ENCODE results near the gene ADORA3.
"Not testable (repeated sequence)": the region's sequence is repeated elsewhere in the genome, so short reads cannot be mapped to it uniquely, and the experiment has no call there.

Gene ADORA3

DNA sequence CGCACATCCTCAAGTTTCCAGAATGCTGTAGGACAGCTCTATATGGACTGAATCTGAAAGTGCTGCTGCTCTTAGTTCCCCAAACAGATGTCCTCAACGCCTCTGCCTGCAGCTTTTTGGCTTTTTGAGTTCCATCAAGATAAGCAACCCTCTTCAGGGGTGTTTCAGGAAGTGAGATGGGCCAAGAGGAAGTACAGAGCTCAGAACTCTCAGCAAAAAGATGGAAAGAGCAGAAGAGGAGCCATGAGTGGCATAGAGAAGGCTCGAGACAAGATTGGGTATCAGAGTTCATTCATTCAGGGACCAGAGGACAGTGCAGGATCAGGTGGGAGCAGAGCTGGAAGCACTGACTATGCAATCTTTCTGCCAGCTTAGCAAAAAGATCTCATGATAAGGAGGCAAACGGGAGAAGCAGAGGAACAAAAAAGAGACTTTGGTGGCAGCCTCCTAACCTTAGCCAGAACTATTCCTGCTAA is at the start of gene ADORA3, which contains the start of gene TMIGD3:
Gene ADORA3 (minus strand): TSS at position 49 of the 476 bp plus-strand sequence. CDS start 279 bp downstream, outside the sequence.
Gene TMIGD3 (minus strand): TSS at position 49 of the 476 bp plus-strand sequence. CDS start 279 bp downstream, outside the sequence.
- DNase-seq: no peak

DNA sequence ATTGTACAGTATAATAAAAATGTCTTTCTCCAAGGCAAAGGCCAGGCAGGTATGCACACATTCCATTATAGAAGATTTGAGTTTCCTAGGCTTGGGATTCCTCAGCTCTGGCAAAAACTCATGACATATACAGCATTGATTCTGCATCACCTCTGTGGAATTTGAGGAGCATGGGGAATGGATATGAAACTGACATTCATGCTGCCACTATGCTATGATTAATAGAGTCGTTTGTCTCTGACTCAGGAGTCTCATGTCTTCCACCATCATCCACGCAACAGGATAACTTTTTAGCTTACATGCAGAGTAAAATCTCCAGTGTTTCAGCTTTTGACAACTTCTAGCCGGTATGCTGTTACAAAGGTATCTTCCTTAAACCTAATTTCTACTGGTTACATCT is 49.8 kb upstream of the ADORA3 start:
- DNase-seq: no peak

DNA sequence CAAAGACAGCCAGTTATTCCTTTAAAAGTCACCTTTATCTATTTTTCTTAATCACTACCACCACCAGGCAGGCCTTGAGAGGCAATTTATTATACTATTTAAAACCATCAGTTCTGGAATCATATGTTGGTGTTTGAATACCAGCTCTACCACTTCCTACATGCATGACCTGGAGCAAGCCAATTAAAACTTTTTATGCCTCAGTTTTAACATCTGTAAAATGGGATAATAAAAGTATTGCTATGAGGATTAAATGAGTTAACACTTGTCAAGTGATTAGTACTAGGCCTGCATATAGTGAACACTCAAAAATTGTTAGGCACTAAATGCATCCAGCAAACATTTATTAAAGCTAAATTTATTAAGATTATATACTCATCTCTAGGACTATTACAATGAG is 49.2 kb upstream of the ADORA3 start:
- no peak for DNase-seq

- no peak for DNase-seq
These were observed 48.4 kb upstream of the ADORA3 start for GRCh38 chr1:111551623-111552411.

GRCh38 chr1:111547786-111548185 is 44.4 kb upstream of the ADORA3 start:
- DNase-seq: not testable (repeated sequence)

DNA sequence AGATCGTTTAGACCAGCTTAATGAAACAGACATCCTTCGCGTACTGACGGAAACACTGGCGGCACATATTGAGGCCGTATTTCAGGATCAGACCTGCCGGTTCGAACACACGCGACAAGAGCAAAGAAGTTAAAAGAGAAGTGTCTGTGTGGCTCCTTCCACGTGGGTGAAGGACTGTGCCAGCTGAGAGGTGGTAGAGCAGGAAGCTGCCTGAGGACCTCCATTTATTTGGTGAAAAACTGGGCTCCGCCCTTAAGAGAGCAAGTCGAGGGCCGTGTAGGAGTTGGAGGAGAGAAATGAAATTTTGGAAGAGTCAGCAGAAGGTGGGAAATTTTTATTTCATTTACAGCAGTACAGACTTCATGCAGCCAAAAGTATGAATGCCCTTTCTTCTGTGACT is 38.8 kb upstream of the ADORA3 start:
- no peak for DNase-seq

DNA sequence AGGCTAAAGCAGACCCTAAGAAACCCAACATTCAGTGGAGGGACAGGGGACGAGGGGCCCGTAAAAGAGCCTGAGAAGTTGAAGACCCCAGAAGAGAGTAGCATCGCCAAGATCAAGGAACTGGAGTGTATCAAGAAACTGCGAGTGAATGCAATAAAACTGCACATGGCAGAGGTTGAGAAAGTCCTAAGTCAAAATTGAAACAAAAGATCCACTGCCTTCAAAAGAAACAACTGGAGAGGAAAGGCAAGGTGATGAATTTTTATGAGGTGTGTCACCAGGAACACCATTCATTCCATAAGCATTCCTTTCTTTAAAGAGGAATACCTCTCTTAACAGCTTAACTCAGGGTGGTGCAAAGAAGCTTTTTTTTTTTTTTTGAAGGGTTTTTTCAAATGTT is 38.3 kb upstream of the ADORA3 start:
- DNase-seq: no peak

DNA sequence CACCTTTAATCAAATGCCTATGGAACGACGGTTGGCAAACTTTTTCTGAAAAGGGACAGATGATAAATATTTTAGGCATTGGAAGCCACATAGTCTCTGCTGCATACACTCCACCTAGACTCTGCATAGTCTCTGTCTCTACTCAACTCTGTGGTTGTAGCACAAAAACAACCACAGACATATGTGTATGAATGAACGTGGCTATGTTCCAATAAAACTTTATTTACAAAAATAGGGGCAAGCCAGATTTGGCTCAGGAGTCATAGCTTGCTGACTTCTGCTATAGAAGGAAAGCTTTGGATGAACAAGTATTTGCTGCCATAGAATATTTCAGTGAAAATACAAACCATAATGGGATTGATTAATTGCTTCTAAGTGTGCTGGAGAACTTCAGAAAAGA is 37.5 kb upstream of the ADORA3 start:
- no peak for DNase-seq

DNA sequence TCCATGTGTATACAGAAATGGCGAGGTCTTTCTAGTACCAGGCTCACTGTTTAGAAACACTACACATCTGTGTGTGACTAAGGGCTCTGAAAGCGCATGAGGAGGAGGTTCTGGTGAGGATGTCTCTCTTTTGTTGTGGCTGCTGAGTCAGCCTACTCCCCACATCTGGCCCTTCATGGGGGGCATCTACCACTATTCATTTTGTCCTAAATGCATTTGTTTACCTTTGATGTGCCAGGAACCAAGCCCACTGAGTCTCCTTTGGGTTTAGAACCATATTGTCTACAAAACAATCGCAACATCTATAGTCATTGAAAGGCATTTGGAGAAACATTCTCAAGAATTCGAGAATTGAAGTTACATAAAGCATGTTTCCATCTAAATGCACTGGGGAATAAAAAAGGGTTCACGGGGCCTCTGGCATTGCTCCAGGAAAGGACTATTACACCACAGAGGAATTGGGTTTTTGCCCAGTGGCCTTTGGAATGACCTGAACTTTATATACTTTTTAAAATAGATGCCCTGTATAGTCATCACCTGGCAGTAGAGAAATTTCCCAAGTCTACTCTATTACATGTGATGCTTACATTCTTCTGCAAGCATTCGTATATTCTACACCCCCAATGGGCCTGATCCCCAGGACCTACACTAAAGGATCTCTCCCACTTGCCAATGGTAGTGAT is 35.1 kb upstream of the ADORA3 start:
- no peak for DNase-seq

GRCh38 chr1:111535256-111536191 is 32.1 kb upstream of the ADORA3 start:
- no peak for DNase-seq

DNA sequence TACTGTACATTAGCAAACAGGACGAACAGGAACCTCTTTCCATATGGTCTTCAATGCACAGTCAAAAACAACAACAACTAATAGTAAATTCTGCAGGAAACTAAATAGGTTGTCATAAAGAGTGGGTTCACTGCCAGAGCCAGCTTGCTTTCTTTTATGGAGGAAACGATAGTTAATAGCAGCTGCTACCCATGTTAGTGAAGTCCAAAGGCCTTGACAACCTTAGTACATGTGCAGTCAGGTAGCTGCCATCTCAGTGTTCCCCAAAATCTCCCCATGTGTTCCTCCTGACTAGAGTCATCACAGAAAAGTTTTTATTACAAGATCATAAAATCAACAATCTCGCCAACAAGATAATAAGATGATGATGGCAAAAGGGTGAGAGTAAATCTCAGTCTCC is 16.6 kb upstream of the ADORA3 start:
- DNase-seq: no peak

GRCh38 chr1:111517469-111518225 is 14.2 kb upstream of the ADORA3 start:
- DNase-seq: no peak

DNA sequence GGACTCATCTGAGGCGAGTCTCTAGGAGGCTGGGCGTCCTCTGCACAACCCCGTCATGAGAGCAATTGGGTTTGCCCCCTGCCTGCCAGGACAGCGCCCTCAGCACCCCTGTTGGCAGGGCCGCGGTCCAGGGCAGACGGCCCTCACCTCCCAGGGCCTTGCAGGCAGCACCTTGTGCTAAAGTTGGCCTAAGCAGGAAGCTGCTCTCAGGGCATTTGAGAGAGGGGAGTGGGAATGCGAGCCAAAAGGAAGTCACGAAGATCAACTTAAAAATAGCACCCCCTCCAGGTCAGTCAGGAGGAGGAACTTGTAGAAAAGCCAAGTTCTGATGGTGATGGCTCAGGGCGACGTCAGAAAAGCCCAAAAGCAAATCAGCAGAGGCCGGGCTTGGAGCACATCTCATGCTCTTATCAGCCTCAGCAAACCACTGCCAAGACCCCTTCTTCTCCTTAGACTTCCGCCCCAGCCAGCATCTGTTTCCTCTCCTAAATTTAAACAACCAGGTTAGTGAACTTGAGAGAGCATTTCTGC is 12.6 kb upstream of the ADORA3 start:
- no peak for DNase-seq

DNA sequence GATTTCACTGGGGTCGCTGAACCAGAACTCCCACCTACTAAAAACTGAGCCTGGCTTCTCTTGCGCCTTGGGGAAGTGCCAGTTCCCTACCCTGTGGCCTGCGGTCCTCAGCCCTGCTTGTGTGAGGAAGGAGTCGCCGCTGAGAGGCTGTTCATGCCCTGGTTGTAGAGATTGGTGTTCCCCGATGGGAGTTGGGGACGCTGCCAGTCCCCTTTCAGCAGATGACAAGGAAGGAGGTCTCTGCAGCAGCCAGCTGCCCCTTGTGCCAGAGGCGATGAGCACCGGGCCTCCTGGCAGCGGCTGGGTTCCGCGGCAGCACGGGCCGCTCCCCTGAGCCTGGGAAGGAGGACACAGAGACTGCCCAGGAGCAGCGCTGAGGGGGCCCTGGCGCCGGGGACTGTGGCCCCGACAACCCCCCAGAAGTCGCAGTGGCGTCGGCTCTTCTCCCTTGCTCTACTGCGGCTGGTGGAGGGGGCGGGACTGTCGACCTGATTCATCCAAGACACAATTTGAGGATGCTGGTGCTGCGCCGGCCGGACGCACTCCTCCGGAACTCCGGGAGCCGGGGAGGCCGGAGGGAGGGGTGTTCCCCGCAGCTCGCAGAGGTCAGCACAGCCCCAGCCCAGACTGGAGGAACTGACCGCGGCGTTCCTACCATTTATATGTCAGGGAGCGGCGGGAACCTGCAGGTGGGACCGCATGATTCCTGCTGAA is 12.0 kb upstream of the ADORA3 start:
- no peak for DNase-seq

DNA sequence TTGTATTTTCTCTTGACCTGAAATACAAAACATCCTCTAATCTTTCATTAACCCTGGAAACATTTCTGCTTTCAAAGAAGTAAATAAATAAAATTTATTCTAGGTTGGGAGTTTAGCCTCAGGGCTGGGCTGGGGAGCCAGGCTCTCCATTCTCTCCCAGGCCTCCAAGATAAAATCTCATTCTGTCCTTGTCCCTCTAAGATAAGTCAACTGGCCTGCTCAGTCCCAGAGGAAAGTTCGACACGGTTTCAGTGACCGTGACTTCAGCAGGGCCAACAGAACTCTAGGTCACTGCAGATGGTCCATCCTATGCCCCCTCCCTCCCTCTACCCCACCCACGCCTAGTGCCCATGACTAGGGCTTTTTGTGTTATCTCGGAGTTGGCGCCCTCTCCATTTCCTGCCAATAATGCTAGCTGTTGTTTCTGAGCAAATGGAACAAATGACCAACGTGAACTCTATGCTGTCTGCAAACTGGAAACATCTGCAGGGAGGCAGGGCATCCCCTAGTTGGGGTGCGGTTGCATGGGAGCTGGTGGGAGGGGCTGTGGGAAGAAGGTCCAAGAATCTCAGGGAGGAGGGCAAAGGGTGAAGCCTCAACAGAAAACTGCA is 10.1 kb upstream of the ADORA3 start:
- DNase-seq: no peak

DNA sequence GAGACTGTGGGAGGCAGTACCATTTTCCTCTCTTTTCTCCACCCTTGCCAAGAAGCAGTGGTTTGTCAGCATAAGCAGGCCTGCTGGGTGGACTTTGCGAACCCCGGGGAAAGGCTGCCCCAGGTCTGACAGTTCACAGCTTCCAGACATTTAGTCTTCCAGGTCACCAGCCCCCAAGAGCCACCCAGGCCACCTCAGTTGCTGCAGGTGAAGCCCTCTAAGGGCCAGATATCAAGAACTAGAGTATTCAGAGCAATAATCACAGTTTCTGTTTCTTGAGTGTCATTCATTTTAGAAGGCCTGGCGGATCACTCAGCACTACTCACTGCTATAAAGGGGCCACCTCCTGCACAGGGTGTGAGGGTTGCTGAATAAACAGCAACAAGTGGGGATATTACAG is 9.5 kb upstream of the ADORA3 start:
- DNase-seq: no peak

DNA sequence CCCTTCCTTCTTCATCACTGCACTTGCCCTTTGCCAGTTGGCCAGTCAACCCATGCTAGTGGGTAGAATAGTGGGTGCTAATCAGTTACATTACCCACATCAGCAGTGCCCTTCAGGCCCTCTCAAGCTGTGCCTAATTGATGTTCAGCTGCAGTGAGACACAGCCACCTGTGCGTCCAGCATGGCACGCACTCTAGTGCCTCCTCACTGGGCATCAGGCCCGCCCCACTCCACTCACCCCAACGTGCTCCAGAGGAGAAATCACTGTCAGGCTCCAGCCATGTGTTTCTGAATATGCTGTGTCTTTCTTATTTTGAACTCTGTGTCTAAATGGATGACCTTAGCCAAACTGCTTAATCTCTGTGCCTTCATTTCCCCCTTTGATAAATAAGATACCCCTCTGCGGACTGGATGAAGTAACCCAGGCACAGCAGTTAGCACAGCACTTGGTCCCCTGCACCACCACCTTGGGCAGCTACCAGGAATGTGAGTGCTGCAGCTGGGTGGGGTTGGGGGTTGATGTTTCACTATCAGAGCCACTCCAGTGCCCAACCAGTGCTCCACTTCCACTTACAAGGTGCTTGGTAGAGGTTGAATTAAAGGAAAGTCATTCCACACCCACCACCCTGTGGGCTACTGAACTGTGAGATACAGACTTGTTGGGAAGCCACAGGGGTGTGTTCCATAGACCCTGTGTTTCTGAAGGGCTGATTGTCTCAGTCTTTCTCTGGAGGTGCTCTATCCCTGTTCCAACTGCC is 8.9 kb upstream of the ADORA3 start:
- DNase-seq: no peak

DNA sequence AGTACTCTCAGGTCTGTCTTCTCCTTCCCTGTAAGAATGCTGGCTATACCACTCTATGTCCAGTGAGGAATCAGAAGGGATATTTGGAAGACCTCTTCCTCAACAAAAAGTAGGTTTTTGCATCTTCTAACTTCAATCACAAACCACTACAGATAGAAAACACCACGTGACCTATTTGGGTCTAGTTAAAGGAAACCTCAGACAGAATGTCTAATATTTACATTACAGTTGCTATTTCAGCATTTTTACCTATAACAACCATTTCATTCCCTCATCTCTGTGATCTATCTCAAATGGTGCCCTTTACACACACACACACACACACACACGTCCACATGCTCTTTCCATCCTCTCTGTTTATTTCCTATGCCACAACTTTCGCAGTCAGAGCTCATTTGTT is 7.9 kb upstream of the ADORA3 start:
- no peak for DNase-seq

DNA sequence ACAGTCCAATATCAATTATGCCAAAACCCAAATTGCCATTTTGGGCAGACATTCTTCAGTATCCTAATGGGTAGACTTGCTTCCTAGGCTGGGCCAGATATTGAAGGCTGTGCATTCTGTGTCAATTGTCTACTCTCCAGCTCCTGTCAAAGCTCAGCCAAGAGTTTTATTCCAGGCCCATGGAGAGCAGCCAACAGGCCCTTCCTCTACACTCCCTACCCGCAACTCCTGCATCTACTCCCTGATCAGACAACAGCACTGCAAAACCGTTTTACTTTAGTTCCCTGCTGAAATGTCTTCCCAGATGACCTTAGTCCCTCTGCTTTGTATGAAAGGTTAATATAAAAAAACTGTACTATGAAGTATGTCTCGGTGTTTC is 6.6 kb upstream of the ADORA3 start:
- no peak for DNase-seq
